ENCODE data around the gene GPR39.
"Not testable (repeated sequence)": the region's sequence is repeated elsewhere in the genome, so short reads cannot be mapped to it uniquely, and the experiment has no call there.

The GPR39 gene

DNA sequence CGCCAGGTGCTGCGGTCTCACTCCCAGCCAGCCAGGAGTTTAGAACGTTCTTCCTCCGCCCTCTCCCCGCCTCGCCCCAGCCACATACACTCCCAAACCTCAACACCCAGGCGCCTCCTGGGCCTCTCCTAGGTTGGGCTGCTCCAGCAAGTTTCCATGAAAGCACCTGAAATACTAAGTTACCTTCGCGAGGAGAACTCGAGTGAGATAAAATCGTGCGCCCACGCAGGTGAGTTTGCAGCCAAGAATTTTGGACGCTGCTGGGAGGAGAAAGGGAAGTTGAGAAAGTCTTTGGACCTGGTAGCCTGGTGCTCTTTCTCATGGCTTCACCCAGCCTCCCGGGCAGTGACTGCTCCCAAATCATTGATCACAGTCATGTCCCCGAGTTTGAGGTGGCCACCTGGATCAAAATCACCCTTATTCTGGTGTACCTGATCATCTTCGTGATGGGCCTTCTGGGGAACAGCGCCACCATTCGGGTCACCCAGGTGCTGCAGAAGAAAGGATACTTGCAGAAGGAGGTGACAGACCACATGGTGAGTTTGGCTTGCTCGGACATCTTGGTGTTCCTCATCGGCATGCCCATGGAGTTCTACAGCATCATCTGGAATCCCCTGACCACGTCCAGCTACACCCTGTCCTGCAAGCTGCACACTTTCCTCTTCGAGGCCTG is at the start of gene GPR39:
Gene GPR39, plus strand, starts transcription at position 83 of the 673 bp plus-strand sequence.
- no peak for DNase-seq

- no peak for DNase-seq
Observed at GRCh38 chr2:132368191-132368590, 48.4 kb upstream of the GPR39 start.

GRCh38 chr2:132372276-132372675 is 44.3 kb upstream of the GPR39 start:
- no peak for DNase-seq

GRCh38 chr2:132373391-132374135 is 43.0 kb upstream of the GPR39 start:
- DNase-seq, result no peak

DNA sequence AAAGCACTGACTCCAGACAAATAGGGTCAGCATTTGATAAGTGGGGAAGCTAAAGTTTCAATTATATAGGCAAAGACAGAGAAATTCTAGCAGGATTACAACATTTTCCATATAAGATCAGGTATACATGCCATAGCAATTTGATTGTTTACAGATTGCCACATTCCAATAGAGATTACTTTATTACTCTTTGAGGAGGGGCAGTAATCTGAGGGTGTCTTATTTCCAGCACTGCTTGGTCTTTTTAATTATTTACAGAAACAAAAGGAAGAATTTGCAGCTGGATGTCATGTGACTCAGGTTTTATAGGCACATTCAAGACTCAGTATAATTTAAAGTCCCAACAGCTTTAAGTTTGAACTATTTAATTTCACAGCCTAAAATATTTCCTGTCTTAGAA is 42.5 kb upstream of the GPR39 start:
- no peak for DNase-seq

DNA sequence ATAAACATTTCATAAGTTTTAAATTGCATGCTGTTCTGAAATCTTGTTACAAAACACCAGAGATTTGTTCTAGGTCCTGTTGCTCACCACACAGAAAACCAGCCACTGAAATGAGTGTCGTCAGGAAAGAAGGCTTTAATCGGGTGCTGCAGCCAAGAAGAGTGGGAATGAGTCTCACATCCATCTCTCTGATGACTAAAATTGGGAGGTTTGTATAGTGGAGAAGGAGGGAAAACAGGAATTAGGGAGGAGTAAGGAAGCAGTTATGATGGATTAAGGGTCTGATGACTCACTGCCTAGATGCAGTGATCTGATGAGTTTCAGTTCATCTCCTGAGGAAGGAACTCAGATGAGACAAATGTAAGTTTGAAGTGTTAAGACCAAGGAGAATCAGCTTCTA is 42.1 kb upstream of the GPR39 start:
- no peak for DNase-seq

DNA sequence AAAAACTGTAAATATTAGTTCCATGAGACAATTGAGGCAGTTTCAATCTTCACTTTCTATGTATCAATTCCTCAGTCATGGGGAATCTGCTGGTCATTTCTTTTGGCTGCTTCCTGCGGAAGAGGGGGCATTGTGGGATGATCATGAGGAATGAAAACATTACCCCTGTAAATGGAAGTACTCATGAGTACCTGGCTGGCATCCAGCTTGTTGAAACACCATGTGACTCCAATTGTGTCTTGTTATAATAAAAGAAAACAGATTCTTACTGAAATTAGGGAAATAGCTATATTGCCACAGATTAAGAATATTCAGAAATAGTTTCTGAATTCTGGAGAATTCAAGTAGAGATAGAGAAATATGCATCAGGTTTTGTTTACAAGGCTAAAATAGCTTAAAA is 41.6 kb upstream of the GPR39 start:
- DNase-seq, result no peak

- no peak for DNase-seq
Observed at GRCh38 chr2:132381376-132381775, 35.2 kb upstream of the GPR39 start.

DNA sequence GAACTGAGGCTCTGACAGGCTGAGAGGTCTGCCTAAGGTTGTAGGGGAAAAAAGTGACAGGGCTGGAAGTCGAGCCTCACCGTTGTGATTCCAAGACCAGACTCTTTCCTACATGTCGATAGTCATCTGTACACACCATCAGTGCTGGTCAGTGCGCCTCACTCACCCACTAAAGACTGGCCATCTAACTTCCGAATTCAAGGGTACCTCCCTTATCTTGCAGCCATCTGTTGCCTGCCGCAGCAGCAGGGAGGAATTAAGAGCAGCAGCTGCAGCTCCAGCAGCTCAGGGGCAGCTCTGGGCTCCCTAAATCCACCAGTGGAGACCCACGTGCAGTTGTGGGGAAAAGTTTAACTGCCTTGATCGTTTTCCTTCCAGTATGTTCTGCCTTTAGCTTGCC is 32.6 kb upstream of the GPR39 start:
- no peak for DNase-seq

DNA sequence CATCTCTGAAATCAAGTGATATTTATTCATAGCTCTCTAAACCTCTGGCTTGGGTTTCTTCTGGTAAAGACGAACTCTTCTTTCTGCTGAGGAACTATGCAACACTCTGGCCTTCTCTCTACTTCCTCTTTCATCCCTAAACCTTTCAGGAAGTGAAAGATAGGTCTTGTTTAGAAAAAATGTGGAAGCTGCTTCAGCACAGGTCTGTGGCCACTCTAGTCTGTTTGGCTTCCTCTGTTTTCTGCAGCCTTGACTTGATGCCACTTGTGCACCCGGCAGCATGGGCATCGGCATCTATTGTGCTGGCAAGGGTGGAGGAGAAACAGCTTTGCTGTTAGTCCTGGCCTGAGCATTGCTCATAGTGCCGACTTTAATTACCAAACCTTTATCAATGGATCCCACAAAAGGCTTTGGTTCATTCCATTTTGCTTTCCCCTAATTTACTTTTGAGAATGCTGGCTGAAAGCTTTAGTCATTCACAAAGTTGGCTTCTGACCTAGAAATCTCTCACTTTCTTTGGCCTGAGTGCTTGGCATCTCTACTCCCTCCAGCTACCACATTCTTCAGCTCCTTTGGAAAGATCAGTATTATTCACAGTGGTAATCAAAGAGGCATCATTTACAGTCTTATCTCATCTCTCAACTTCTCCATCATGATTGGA is 32.0 kb upstream of the GPR39 start:
- DNase-seq, result no peak

GRCh38 chr2:132387126-132387525 is 29.5 kb upstream of the GPR39 start:
- DNase-seq, result no peak

DNA sequence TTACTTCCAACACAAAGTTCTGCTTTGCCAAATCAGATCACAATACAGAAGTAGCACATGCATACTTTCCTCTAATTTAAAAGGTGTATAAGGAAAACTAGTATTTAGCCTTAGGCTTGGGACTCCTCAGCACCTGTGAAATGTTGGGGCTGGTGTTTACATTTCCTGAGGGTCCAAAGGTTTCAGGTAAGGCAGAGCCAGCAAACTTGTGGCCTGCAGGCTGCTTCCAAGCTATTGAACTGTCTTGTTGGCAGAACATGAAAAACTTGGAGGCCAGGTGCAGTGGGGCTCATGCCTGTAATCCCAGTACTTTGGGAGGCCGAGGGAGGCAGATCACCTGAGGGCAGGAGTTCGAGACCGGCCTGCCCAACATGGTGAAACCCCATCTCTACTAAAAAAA is 26.5 kb upstream of the GPR39 start:
- no peak for DNase-seq

- no peak for DNase-seq
Observed at GRCh38 chr2:132391378-132391777, 25.2 kb upstream of the GPR39 start.

- no peak for DNase-seq
Observed at GRCh38 chr2:132392221-132392620, 24.4 kb upstream of the GPR39 start.

DNA sequence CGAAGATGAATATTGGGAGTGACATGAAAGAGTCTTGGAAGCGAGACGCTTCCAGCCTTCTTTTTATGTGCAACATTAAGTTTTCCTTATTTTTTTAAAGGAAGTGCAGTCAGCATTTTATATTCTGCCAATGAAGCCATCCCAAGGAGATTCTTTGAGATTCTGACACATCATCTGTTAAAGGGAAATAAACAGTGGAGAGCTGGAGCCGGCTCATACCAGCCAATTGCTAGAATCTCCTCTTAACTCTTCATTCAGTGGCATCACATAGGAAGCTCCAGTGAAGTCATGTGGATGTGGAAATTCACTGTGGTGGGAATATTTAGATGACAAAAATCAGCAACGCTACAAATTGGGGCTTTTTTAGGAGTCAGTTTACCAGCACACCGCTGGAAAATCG is 23.7 kb upstream of the GPR39 start:
- no peak for DNase-seq

DNA sequence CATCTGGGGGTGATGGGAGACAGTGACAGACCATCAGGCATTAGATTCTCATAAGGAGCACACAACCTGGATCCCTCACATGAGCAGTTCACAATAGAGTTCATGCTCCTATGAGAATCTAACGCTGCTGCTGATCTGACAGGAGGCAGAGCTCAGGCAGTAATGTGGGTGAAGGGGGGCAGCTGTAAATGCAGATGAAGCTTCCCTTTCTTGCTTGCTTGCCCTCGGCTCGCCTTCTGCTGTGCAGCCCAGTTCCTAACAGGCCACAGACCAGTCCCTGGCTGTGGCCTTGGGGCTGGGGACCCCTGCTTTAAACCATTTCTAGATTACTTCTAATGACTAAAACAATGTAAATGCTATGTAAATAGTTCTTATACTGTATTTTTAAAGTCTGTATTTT is 19.6 kb upstream of the GPR39 start:
- not testable (repeated sequence) for DNase-seq

DNA sequence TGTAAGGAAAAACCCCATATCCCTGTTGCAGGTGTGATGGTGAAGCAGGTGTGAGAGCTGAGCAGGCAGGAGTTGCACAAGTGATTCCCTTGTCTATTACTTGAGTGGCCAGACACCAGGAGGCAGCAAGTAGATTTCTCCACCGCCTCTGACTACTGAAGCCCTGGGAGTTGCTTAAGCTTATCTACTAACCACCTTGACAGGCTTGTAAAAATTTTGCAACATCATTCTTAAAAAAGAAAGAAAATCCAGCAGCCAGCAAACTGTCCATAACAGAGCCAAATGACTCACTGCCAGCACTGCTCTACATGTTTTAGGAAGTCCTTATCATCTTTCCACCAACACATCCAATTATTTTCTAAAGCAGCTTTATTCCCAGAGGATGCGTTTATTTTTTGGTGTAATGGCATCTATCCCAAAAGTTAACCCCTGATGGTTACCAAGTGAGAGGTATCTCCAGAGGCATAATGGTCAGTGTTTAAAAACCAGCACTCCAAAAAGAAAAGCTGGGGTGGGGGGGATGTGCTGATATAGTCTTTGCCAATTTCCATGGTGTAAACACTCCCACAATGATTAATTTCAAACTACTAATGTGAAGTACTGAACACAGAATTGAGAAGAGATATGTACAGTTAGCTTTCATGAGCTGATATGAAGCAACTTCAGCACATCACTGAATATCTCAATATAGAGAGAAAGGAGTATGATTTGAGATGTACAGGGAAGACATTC is 16.3 kb upstream of the GPR39 start:
- DNase-seq, result no peak

DNA sequence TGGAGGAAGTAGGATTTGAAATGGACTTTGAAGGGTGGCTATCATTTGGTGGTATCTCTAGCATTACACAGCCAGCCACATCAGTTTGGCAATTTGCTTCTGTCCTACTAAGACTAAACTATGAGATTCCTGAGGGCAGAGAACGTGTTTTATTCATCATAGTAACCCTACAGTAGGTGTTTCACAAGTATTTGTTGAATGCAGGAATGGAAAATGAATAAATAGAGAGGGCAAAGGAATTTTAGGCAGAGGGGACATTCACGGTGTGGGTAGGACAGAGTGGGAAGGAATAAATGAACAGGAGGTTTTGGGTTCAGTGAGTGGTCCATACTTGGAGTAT is 15.7 kb upstream of the GPR39 start:
- DNase-seq, result no peak

GRCh38 chr2:132401326-132401725 is 15.3 kb upstream of the GPR39 start:
- DNase-seq, result no peak

GRCh38 chr2:132403146-132403545 is 13.5 kb upstream of the GPR39 start:
- DNase-seq, result no peak

- DNase-seq, result no peak
Observed at GRCh38 chr2:132404056-132404455, 12.5 kb upstream of the GPR39 start.

DNA sequence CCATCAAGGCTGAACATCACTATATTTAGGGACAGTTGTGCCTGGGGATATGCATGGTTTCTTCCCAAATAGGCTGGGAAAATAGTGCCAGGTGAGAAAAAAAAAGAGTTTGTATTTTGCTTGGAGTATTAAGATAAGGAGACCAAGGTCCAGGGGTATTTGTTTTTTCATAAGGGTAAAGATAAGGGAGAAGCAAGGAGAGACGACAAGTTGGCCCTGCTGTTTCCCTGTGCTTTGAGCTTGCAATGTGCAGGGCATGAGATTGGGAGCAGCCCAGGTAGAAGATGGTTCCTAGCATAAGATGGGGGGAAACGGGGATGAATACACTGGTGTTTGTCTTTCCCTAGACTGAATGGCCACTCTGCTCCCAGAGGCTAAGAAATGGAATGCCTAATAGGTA is 8.8 kb upstream of the GPR39 start:
- no peak for DNase-seq

DNA sequence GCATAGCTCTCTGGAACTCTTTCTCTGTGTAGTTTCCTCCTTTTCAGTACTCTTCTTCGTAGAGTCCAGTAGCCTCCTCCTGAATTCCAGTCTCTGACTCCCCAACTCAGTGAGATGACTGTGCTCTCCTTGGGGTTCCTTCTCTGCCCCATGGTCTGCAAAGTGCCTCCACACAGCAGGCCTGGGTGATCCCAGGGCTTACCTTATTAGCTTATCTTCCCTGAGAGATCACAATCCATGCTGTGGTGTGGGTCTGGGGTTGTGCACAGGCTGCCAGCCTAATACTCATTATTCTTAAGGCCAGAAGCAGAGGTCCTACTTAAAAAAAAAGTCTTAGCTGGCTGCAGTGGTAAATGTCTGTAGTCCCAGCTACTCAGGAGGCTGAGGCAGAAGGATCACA is 4.6 kb upstream of the GPR39 start:
- no peak for DNase-seq

DNA sequence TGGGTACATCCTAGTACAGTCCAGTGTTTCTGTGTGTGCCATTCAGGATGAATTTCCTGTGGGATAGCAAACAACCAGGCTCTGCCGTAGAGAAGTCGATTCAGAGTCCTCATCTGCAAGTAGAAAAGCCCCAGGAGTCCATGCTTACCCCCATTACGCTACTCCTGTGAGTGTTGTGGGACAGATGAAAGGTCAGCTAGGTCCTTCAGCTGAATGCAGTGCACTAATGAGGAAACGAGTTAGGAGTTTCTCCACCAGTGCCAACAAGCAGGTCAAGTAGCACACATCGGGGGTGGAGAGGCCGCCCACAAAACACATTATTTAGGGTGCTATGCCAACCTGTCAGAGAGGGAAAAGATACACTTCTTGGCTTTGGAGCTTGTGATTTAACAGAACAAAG is 2.5 kb upstream of the GPR39 start:
- no peak for DNase-seq

Measured in NCI-H187 (cell line).